Esophagus squamous epithelium (tissue), 5 donors: ENCODE data around the gene TIMP3. TPM values are rescaled to one million over a fixed set of nuclear protein-coding genes. Genes with fewer than 3 reads are reported as not detected.

ENCODE experiments used
- DNase-seq: peaks from one replicate; lab custom pipeline; 2025; lab: John Stamatoyannopoulos, UW
- H3K27ac ChIP-seq, 4 donors: fragments of 200-600 bp; sonication (generic); one replicate each; pipeline ENCODE4 v1.5.1; 2016 to 2019; ENCODE audit warnings: mild to moderate bottlenecking in 1 of 4
- H3K27me3 ChIP-seq, 4 donors: fragments of 200-600 bp; sonication (generic); 1 replicate in 3 of 4; 2 replicates in 1 of 4; pipeline versions ENCODE4 v1.5.1 to v1.6.0; 2017 to 2021; ENCODE audit warnings: antibody characterized with exemption in 1 of 4
- H3K36me3 ChIP-seq, 3 donors: fragments of 200-600 bp; sonication (generic); one replicate each; pipeline ENCODE4 v1.5.1; 2016 to 2019
- H3K4me1 ChIP-seq, 3 donors: fragments of 200-600 bp; sonication (generic); one replicate each; pipeline ENCODE4 v1.5.1; 2017 to 2019
- H3K4me3 ChIP-seq, 4 donors: fragments of 200-600 bp; sonication (generic); 1 replicate in 3 of 4; 2 replicates in 1 of 4; pipeline ENCODE4 v1.5.1; 2016 to 2019; ENCODE audit warnings: mild to moderate bottlenecking in 2 of 4, moderate library complexity in 1 of 4
- H3K9me3 ChIP-seq, 3 donors: fragments of 200-600 bp; sonication (generic); one replicate each; pipeline ENCODE4 v1.5.1; 2016 to 2019
- POLR2A ChIP-seq, 4 donors: fragments of 450-650 bp; IDR thresholded peaks; one replicate each; pipeline ENCODE4 v1.6.1; 2017; ENCODE audit warnings: antibody characterized with exemption in 4 of 4, mild to moderate bottlenecking in 4 of 4, moderate library complexity in 3 of 4
- WGBS, 2 donors: methylation state at CpG; one replicate each; pipeline ENCODE4 v1.1.5; 2018; 5-methylcytosine and 5-hydroxymethylcytosine counted together
- intact Hi-C: fragments of 100-400 bp; cut with DNase I; formaldehyde crosslinking; loops from one replicate; pipeline ENCODE4 v1.15.0; 2022
- total RNA-seq, 4 donors: library from RNA; depleted of rRNA; stranded (reverse); fragments of >200 nt; gene quantifications; one replicate each; pipeline ENCODE4 v1.1.0, GENCODE V29; 2016
- TF ChIP-seq, protein P1 (sequence below), 6 experiments: fragments of 450-650 bp in 4 of 6; fragments of 200-600 bp in 2 of 6; sonication (generic) in 2 of 6; IDR thresholded peaks; one replicate each; pipeline ENCODE4 v1.5.1; 2016 to 2019; ENCODE audit warnings: antibody characterized with exemption in 6 of 6, mild to moderate bottlenecking in 4 of 6, moderate library complexity in 4 of 6
- donor health status: DM: yes; HTN: yes; CAD: no.

Gene TIMP3
- total RNA-seq, 4 donors from 2014 or later: 15.3 to 306 (median 54.2) TPM

DNA sequence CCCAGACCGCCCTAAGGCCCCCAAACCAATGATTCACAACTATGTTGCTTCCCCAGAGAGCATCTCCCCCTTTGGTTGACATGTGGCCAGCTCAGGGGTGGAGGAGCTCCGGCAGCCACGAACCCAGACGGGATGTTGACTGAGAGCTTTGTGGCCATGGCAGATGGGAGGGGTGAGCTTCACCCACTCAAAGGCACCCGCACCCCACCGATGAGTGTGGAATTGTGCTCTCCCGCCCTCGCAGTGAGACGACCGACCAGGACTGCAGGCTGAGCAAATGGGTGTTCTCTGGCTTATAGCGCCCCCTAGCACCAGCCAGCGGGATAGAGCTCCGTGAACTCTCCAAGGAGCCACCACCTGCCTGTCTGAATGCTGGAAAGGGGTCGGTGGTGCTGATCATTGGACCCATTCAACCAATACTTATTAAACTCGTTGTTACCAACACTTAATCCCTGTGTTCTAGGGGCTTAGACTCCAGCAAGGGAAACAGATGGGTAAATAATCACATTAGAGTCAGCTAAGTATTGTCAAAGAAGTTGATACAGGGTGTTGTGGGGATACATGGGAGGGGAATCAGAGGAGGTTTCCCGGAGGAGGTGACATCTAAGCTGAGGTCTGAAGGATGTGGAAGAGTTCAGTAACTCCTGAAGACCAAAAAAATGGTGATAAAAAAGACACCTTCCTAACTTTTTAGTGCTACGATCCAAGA lies 4.5 kb upstream of the TIMP3 start:
- intact Hi-C loops: loop anchor here (5.0 kb wide), 2 partner anchors 135 to 265 kb away; no protein-coding TSS in a partner anchor
- Histone ChIP-seq H3K4me1 (peaks cover 2 to 33% (median 11%) of the 10 kb centered on the region in 3 donors), H3K4me3 (no peak overlapping the region), H3K27ac (peak overlapping the region in 2 of 4 donors; percentile 30 to 37), H3K9me3 (no peaks in the 10 kb centered on the region), H3K27me3 (peaks cover 0 to 33% (median 2%) of the 10 kb centered on the region in 4 donors), H3K36me3 (no peaks in the 10 kb centered on the region)
- no peak for DNase-seq
- 10 to 22% methylated on average over 8 to 15 of the region's 17 CpGs for whole genome bisulfite sequencing, 2 donors
- TF ChIP-seq, protein P1, sequence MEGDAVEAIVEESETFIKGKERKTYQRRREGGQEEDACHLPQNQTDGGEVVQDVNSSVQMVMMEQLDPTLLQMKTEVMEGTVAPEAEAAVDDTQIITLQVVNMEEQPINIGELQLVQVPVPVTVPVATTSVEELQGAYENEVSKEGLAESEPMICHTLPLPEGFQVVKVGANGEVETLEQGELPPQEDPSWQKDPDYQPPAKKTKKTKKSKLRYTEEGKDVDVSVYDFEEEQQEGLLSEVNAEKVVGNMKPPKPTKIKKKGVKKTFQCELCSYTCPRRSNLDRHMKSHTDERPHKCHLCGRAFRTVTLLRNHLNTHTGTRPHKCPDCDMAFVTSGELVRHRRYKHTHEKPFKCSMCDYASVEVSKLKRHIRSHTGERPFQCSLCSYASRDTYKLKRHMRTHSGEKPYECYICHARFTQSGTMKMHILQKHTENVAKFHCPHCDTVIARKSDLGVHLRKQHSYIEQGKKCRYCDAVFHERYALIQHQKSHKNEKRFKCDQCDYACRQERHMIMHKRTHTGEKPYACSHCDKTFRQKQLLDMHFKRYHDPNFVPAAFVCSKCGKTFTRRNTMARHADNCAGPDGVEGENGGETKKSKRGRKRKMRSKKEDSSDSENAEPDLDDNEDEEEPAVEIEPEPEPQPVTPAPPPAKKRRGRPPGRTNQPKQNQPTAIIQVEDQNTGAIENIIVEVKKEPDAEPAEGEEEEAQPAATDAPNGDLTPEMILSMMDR (IDR thresholded peaks at IDR 0.05): peak; percentile 27 to 90 (median 84)
- TF ChIP-seq POLR2A (IDR thresholded peaks at IDR 0.05): no peak

GRCh38 chr22:32799496-32799895 lies 2.0 kb upstream of the TIMP3 start:
- Histone ChIP-seq H3K36me3 (no peaks in the 10 kb centered on the region), H3K4me1 (peaks cover 2 to 52% (median 11%) of the 10 kb centered on the region in 3 donors), H3K4me3 (no peak overlapping the region), H3K27me3 (peaks cover 0 to 51% (median 2%) of the 10 kb centered on the region in 4 donors), H3K27ac (peak overlapping the region in 3 of 4 donors; percentile 84 to 94 (median 87)), H3K9me3 (no peaks in the 10 kb centered on the region)
- no peak for DNase-seq
- TF ChIP-seq POLR2A (IDR thresholded peaks at IDR 0.05): no peak
- TF ChIP-seq, protein P1 (IDR thresholded peaks at IDR 0.05): no peak
- 85 to 96% methylated on average over 6 of the region's 6 CpGs for WGBS, 2 donors
- intact Hi-C loops: loop anchor here (5.0 kb wide), 2 partner anchors 137 to 267 kb away; no protein-coding TSS in a partner anchor

DNA sequence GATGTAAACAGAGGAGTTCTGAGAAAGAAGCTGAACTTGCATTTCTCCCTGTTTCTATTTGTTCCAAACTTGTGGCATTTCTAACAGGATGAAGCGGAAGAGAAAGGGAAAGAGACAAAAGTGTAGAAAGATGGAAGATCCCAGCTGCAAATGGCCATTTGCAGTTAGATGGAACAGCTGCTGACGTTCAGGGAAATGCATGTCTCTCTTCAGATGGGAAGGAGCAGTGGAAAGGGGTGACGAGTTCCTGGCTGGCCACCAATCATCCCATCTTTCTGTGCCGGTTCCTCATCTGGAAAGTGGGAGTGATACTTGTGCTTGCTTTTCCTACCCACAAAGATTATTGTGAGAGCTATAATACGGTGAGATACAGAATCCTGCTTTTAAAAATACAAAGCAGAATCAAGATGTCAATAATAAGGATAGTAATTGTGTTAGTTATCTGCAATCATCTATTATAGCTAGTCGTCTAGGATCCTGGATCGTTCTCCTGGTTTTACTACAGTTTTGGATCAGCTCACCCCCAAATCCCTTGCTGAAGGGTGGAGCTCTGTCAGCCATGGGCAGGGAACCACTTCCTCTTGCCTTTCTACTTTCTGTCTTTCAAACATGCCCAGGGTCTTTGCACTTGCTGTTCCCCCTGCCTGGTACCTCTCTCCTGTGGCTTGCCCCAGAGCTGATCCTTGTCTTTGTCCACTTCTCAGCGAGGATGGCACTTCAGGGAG lies 1.2 kb upstream of the TIMP3 start:
- Histone ChIP-seq H3K27me3 (peaks cover 0 to 51% (median 2%) of the 10 kb centered on the region in 4 donors), H3K4me3 (peak overlapping the region in 2 of 4 donors; percentile 70 to 79), H3K9me3 (no peaks in the 10 kb centered on the region), H3K36me3 (no peaks in the 10 kb centered on the region), H3K4me1 (peaks cover 2 to 60% (median 11%) of the 10 kb centered on the region in 3 donors), H3K27ac (peak overlapping the region; percentile 74 to 94 (median 86))
- TF ChIP-seq, protein P1 (IDR thresholded peaks at IDR 0.05): no peak
- TF ChIP-seq POLR2A (IDR thresholded peaks at IDR 0.05): no peak
- 58 to 64% methylated on average over 8 of the region's 8 CpGs for WGBS, 2 donors
- DNase-seq: no peak
- intact Hi-C loops: loop anchor here (10.0 kb wide), 1 partner anchor 184 kb away; no protein-coding TSS in a partner anchor

GRCh38 chr22:32800994-32801536 lies 440 bp upstream of the TIMP3 start:
- intact Hi-C loops: loop anchor here (10.0 kb wide), 1 partner anchor 184 kb away; no protein-coding TSS in a partner anchor

More at GRCh38 chr22:32800994-32801536, 440 bp upstream of the TIMP3 start:
- Histone ChIP-seq H3K27ac (peak overlapping the region; percentile 74 to 94 (median 86)), H3K27me3 (peaks cover 0 to 54% (median 2%) of the 10 kb centered on the region in 4 donors), H3K36me3 (no peaks in the 10 kb centered on the region), H3K4me1 (peaks cover 2 to 67% (median 11%) of the 10 kb centered on the region in 3 donors), H3K4me3 (peak overlapping the region; percentile 46 to 80 (median 74)), H3K9me3 (no peaks in the 10 kb centered on the region)
- TF ChIP-seq POLR2A (IDR thresholded peaks at IDR 0.05): no peak
- TF ChIP-seq, protein P1 (IDR thresholded peaks at IDR 0.05): no peak
- no peak for DNase-seq
- WGBS, 2 donors: 25 to 56% methylated on average over 4 of the region's 21 CpGs
